ENCODE results near the gene OAF.

The OAF gene

GRCh38 chr11:120236169-120237107, 25.6 kb downstream of the OAF start:
- no peak for DNase-seq (ENCODE audit: low spot score)
- TF ChIP-seq, protein P1, sequence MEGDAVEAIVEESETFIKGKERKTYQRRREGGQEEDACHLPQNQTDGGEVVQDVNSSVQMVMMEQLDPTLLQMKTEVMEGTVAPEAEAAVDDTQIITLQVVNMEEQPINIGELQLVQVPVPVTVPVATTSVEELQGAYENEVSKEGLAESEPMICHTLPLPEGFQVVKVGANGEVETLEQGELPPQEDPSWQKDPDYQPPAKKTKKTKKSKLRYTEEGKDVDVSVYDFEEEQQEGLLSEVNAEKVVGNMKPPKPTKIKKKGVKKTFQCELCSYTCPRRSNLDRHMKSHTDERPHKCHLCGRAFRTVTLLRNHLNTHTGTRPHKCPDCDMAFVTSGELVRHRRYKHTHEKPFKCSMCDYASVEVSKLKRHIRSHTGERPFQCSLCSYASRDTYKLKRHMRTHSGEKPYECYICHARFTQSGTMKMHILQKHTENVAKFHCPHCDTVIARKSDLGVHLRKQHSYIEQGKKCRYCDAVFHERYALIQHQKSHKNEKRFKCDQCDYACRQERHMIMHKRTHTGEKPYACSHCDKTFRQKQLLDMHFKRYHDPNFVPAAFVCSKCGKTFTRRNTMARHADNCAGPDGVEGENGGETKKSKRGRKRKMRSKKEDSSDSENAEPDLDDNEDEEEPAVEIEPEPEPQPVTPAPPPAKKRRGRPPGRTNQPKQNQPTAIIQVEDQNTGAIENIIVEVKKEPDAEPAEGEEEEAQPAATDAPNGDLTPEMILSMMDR (IDR thresholded peaks at IDR 0.05; ENCODE audit: borderline replicate concordance, control extremely low read depth, extremely low read depth, insufficient read depth, missing control alignments): no peak
- in situ Hi-C loops (cut with MboI; ENCODE audit: low sequenced_read_pairs, unreplicated experiment): no loop called here

- in situ Hi-C loops (cut with MboI; ENCODE audit: low sequenced_read_pairs, unreplicated experiment): no loop called here
- TF ChIP-seq, protein P1 (IDR thresholded peaks at IDR 0.05; ENCODE audit: borderline replicate concordance, control extremely low read depth, extremely low read depth, insufficient read depth, missing control alignments): no peak
- no peak for DNase-seq (ENCODE audit: low spot score)
Observed at GRCh38 chr11:120238968-120239620, 28.3 kb downstream of the OAF start.

DNA sequence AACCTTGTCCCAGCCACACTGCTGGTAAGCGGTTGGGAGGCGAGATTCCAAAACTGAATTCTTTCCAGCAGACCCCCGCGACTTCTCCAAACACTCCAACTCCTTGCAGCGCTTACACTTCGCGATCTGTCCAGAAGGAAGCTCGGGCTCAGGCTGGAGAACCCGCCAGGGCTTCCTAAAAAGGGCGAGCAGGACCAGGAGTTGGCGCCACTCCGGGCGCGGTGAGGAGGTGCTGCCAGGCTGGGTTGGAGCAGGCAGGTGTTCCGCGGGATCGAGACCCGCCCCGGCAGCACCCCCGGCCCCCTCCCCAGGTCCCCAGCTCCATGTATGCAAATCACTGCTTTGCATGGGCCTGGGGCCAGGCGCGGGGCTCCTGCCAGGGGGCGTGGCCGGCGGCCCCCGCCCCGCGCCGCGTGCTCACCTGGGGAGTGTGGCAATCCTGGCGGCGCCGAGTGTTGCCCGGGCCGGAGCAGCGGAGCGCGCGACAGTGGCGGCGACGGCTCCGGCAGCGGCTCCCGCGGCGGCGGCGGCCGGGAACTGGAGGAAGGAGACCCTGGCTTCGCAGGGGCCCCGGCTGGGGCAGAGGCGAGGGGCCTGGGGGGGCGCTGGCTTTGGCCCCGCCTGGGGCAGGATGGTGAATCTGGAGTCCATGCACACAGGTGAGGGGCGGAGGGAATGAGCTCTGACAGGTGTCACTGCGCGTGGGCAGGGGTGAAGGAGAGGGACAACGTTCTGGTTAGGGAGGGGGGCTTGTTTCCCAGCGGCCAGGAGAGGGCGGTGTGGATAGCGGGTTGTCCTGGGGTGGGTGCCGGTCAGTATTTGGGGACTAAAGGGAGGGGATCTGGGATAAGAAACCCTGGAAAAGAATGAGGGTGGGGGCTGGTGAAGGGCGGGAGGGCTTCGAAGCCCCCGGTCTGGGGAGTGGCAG, 29.1 kb downstream of the OAF start, which contains the start of gene POU2F3:
Gene POU2F3 (plus strand): TSS at position 428 of the 928 bp plus-strand sequence. CDS start 204 bp downstream, at position 632.
- in situ Hi-C loops (cut with MboI; ENCODE audit: low sequenced_read_pairs, unreplicated experiment): no loop called here
- TF ChIP-seq, protein P1 (IDR thresholded peaks at IDR 0.05; ENCODE audit: borderline replicate concordance, control extremely low read depth, extremely low read depth, insufficient read depth, missing control alignments): peak; percentile 20
- no peak for DNase-seq (ENCODE audit: low spot score)

DNA sequence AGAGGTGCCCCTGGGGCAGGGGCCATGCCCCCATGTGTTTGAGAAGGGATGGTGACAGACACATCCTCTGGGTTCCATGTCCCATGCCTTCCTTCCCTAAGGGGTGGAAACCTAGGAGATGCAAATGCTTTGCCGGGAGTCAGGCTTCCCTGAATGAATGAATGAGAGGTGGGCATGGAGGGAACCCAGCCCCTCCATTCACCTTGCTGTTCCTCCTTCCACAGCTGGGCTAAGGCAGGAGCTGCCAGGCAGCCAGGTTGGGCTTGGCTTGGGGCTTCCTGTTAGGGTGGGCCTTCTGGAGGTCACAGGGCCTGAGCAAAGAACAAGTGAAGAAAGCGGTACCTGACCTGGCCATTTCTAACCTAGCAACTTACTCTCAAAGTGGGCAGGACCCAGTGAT, 30.0 kb downstream of the OAF start:
- DNase-seq (ENCODE audit: low spot score): no peak
- in situ Hi-C loops (cut with MboI; ENCODE audit: low sequenced_read_pairs, unreplicated experiment): no loop called here
- TF ChIP-seq, protein P1 (IDR thresholded peaks at IDR 0.05; ENCODE audit: borderline replicate concordance, control extremely low read depth, extremely low read depth, insufficient read depth, missing control alignments): no peak

GRCh38 chr11:120241277-120241676, 30.4 kb downstream of the OAF start:
- no peak for DNase-seq (ENCODE audit: low spot score)
- TF ChIP-seq, protein P1 (IDR thresholded peaks at IDR 0.05; ENCODE audit: borderline replicate concordance, control extremely low read depth, extremely low read depth, insufficient read depth, missing control alignments): no peak
- in situ Hi-C loops (cut with MboI; ENCODE audit: low sequenced_read_pairs, unreplicated experiment): no loop called here

- in situ Hi-C loops (cut with MboI; ENCODE audit: low sequenced_read_pairs, unreplicated experiment): no loop called here
- DNase-seq (ENCODE audit: low spot score): no peak
- TF ChIP-seq, protein P1 (IDR thresholded peaks at IDR 0.05; ENCODE audit: borderline replicate concordance, control extremely low read depth, extremely low read depth, insufficient read depth, missing control alignments): no peak
Observed at GRCh38 chr11:120243221-120243620, 32.4 kb downstream of the OAF start.

Data from GM13976 (cell line).